ENCODE measurements around the gene SLF2. TPM values are rescaled to one million over a fixed set of nuclear protein-coding genes. Genes with fewer than 3 reads are reported as not detected.
A peak's percentile ranks its signal among the peaks of the same experiment; 100 is the strongest.

Gene SLF2, protein sequence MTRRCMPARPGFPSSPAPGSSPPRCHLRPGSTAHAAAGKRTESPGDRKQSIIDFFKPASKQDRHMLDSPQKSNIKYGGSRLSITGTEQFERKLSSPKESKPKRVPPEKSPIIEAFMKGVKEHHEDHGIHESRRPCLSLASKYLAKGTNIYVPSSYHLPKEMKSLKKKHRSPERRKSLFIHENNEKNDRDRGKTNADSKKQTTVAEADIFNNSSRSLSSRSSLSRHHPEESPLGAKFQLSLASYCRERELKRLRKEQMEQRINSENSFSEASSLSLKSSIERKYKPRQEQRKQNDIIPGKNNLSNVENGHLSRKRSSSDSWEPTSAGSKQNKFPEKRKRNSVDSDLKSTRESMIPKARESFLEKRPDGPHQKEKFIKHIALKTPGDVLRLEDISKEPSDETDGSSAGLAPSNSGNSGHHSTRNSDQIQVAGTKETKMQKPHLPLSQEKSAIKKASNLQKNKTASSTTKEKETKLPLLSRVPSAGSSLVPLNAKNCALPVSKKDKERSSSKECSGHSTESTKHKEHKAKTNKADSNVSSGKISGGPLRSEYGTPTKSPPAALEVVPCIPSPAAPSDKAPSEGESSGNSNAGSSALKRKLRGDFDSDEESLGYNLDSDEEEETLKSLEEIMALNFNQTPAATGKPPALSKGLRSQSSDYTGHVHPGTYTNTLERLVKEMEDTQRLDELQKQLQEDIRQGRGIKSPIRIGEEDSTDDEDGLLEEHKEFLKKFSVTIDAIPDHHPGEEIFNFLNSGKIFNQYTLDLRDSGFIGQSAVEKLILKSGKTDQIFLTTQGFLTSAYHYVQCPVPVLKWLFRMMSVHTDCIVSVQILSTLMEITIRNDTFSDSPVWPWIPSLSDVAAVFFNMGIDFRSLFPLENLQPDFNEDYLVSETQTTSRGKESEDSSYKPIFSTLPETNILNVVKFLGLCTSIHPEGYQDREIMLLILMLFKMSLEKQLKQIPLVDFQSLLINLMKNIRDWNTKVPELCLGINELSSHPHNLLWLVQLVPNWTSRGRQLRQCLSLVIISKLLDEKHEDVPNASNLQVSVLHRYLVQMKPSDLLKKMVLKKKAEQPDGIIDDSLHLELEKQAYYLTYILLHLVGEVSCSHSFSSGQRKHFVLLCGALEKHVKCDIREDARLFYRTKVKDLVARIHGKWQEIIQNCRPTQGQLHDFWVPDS
- 16.4 TPM for total RNA-seq
- long read RNA-seq, full-length matches to known transcripts = 14 of 20 reads
- long read RNA-seq, partial matches to known transcripts = 5 of 20 reads
- long read RNA-seq, other reads (novel, unspliced or antisense) = 1 of 20 reads

DNA sequence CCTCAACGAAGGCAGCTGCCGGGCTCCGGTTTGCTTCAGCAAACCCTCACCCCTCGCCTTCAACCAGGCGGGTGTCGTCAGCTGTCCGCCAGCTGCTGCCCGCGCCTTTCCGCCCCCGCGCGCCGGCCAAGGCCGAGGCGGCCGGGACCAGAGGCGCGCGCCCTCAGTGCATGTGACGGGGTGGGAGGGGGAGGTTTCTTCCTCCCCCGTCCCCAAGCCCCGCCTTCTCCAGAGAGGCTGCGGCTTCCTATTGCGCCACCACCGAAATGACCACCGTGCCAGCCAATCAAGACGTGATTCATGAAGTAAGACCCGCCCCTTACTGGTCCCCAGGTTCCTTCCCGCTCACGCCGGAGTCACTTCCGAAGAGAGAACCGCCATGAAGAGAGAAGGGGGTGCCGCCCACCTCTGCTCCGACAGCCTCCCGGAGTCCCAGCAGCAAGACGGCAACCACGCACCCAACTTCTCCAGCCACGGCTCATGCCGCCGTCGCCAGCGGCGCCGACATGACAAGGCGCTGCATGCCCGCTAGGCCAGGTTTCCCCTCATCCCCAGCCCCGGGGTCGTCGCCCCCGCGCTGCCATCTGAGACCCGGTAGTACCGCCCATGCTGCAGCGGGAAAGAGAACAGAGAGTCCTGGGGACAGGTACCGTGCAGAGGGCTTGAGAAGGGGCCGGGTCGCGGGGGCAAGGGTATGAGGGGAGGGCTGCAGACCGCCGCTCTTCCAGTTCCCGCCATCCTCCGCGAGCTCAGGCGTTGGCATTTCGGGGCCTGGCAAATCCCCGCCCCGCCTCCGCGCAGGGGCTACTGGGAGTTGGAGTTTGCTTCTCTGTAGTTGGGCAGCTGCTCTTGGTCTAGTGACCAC lies at the start of gene SLF2:
Gene SLF2 (plus strand): TSS at position 359 of the 865 bp plus-strand sequence. CDS start 148 bp downstream, at position 507.
- Histone ChIP-seq H3K36me3 (peaks cover 16% of the 10 kb centered on the region), H3K27ac (replicated peaks) (peak within 1 kb of the TSS; percentile 99), H3K27me3 (ENCODE audit: low read depth) (no peaks in the 10 kb centered on the region), H3K4me3 (peak within 1 kb of the TSS; percentile 98), H3K9me3 (replicated peaks) (no peaks in the 10 kb centered on the region), H3K4me1 (peaks cover 61% of the 10 kb centered on the region)
- TF ChIP-seq, protein P1, sequence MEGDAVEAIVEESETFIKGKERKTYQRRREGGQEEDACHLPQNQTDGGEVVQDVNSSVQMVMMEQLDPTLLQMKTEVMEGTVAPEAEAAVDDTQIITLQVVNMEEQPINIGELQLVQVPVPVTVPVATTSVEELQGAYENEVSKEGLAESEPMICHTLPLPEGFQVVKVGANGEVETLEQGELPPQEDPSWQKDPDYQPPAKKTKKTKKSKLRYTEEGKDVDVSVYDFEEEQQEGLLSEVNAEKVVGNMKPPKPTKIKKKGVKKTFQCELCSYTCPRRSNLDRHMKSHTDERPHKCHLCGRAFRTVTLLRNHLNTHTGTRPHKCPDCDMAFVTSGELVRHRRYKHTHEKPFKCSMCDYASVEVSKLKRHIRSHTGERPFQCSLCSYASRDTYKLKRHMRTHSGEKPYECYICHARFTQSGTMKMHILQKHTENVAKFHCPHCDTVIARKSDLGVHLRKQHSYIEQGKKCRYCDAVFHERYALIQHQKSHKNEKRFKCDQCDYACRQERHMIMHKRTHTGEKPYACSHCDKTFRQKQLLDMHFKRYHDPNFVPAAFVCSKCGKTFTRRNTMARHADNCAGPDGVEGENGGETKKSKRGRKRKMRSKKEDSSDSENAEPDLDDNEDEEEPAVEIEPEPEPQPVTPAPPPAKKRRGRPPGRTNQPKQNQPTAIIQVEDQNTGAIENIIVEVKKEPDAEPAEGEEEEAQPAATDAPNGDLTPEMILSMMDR (IDR thresholded peaks at IDR 0.05; ENCODE audit: borderline replicate concordance) = no peak
- intact Hi-C loops (cut with micrococcal nuclease) = no loop called here
- DNase-seq = peak; percentile 97

DNA sequence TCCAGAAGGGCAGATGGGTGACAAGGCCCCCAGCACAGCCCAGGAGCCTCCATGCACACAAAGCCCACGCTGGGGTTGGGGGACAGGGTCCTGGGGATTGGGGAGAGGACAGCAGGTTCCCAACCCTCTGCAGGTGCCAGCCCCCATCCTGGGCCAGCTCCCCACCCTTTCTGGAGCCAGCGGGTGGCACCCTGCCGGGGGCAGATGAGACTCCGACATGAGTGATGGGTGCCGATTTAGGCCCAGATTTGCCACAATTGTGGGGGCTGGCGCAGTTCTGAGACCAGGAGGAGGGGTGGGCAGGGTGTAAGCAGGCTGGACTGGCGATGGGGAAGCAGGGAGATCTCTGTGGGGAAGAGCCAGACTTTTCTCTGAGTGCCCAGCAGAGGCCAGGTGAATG lies 49.3 kb upstream of the SLF2 start:
- intact Hi-C loops (cut with micrococcal nuclease) = no loop called here
- peaks cover 96% of the 10 kb centered on the region for H3K27me3 ChIP-seq (ENCODE audit: low read depth)

DNA sequence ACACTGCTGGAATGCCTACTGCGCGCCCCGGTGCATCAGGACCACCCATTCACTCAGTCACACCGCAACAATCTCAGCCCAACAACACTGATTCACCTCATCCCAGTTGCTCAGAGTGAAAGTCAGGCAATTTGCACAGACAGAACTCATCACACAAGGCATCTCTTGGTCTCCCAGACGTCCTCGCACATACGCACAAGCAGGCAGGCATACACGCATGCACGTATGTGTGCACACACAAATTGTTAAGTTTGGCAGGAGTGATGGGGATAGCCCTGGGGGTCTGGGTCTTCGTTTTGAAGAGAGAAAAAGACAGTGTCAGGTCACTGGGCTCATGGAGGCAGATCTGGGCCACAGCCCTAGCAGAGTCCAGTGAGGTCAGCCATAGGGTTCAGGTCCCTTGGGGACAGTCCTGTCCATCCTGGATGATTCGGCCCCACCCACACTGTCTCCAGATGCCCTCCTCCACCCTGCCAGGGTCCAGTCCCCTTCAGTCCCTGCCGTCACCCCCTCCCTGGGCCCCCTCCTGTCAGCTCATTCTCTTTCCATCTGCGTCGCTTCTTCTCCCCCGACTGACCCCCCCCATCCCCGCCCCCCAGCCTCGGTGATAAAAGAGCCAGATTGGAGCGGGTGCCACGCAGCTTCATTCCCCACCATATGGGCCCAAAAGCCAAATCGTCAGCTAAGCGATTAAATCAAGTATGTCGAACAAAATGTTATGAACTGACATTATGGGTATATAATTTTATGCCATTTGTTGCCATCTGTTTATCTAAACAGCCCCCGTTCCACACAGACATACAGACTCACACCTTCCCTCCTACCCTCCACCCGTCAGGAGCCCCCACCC lies 48.5 kb upstream of the SLF2 start:
- Histone ChIP-seq H3K4me1 (no peaks in the 10 kb centered on the region), H3K9me3 (replicated peaks) (no peaks in the 10 kb centered on the region), H3K4me3 (no peak overlapping the region), H3K27me3 (ENCODE audit: low read depth) (peaks cover 96% of the 10 kb centered on the region), H3K27ac (replicated peaks) (no peak overlapping the region), H3K36me3 (no peaks in the 10 kb centered on the region)
- intact Hi-C loops (cut with micrococcal nuclease) = no loop called here
- DNase-seq = no peak
- TF ChIP-seq, protein P1 (IDR thresholded peaks at IDR 0.05; ENCODE audit: borderline replicate concordance) = no peak

More for the DNA sequence above, 49.3 kb upstream of the SLF2 start:
- H3K9me3 ChIP-seq (replicated peaks) = no peaks in the 10 kb centered on the region
- no peak overlapping the region for H3K27ac ChIP-seq (replicated peaks)
- DNase-seq = no peak
- TF ChIP-seq, protein P1 (IDR thresholded peaks at IDR 0.05; ENCODE audit: borderline replicate concordance) = no peak
- no peaks in the 10 kb centered on the region for H3K4me1 ChIP-seq
- H3K4me3 ChIP-seq = no peak overlapping the region
- no peaks in the 10 kb centered on the region for H3K36me3 ChIP-seq

GRCh38 chr10:100864978-100865377 lies 47.8 kb upstream of the SLF2 start:
- DNase-seq = no peak
- no peaks in the 10 kb centered on the region for H3K4me1 ChIP-seq
- H3K4me3 ChIP-seq = no peak overlapping the region
- H3K27ac ChIP-seq (replicated peaks) = no peak overlapping the region
- no peaks in the 10 kb centered on the region for H3K9me3 ChIP-seq (replicated peaks)
- intact Hi-C loops (cut with micrococcal nuclease) = no loop called here
- no peaks in the 10 kb centered on the region for H3K36me3 ChIP-seq
- peaks cover 89% of the 10 kb centered on the region for H3K27me3 ChIP-seq (ENCODE audit: low read depth)
- TF ChIP-seq, protein P1 (IDR thresholded peaks at IDR 0.05; ENCODE audit: borderline replicate concordance) = no peak

Data from left ventricle myocardium inferior (tissue), 1 donor.